Parathyroid adenoma (tissue), 2 donors: ENCODE data around the gene JAKMIP3.

Experiments used
- H2AFZ ChIP-seq: fragments of 300-600 bp; sonication (generic); one replicate; pipeline ENCODE4 v1.7.0; 2017; ENCODE audit warnings: antibody characterized with exemption, mild to moderate bottlenecking
- H3K27ac ChIP-seq: fragments of 300-600 bp; sonication (generic); one replicate; pipeline ENCODE4 v1.7.0; 2017
- H3K27me3 ChIP-seq: fragments of 300-600 bp; sonication (generic); one replicate; pipeline ENCODE4 v1.7.0; 2017; ENCODE audit warnings: low read length; ENCODE audit not compliant: control insufficient read depth, insufficient read depth
- H3K36me3 ChIP-seq: fragments of 300-600 bp; sonication (generic); one replicate; pipeline ENCODE4 v1.7.0; 2017; ENCODE audit warnings: low read length; ENCODE audit not compliant: control insufficient read depth, insufficient read depth
- H3K4me1 ChIP-seq: fragments of 300-600 bp; sonication (generic); one replicate; pipeline ENCODE4 v1.7.0; 2017; ENCODE audit warnings: control low read depth
- H3K4me2 ChIP-seq: fragments of 300-600 bp; sonication (generic); one replicate; pipeline ENCODE4 v1.7.0; 2017; ENCODE audit warnings: low read length
- H3K4me3 ChIP-seq: fragments of 300-600 bp; sonication (generic); one replicate; pipeline ENCODE4 v1.7.0; 2017; ENCODE audit warnings: low read depth, low read length
- H3K79me2 ChIP-seq: fragments of 300-600 bp; sonication (generic); one replicate; pipeline ENCODE4 v1.7.0; 2017; ENCODE audit warnings: control low read depth
- H3K9ac ChIP-seq: fragments of 300-600 bp; sonication (generic); one replicate; pipeline ENCODE4 v1.7.0; 2017; ENCODE audit warnings: mild to moderate bottlenecking
- H3K9me3 ChIP-seq: fragments of 300-600 bp; sonication (generic); one replicate; pipeline ENCODE4 v1.7.0; 2017; ENCODE audit warnings: low read length; ENCODE audit not compliant: control insufficient read depth
- CTCF ChIP-seq: fragments of 300-600 bp; sonication (generic); IDR thresholded peaks from one replicate; pipeline ENCODE4 v1.7.0; 2017; ENCODE audit warnings: antibody characterized with exemption, mild to moderate bottlenecking
- donor health status: primary hyperparathyroidism.

The JAKMIP3 gene

GRCh38 chr10:132097609-132098377 lies 32.0 kb downstream of the JAKMIP3 start:
- TF ChIP-seq CTCF = no peak
- H3K27me3 ChIP-seq = no peaks in the 10 kb centered on the region
- no peaks in the 10 kb centered on the region for H3K36me3 ChIP-seq
- no peak overlapping the region for H3K27ac ChIP-seq
- H3K4me3 ChIP-seq = no peak overlapping the region
- no peak overlapping the region for H3K4me2 ChIP-seq
- no peaks in the 10 kb centered on the region for H3K4me1 ChIP-seq
- no peak overlapping the region for H2AFZ ChIP-seq
- no peak overlapping the region for H3K9ac ChIP-seq
- H3K9me3 ChIP-seq = no peaks in the 10 kb centered on the region
- H3K79me2 ChIP-seq = no peaks in the 10 kb centered on the region

- Histone ChIP-seq H3K4me2 (no peak overlapping the region), H3K36me3 (no peaks in the 10 kb centered on the region), H3K79me2 (no peaks in the 10 kb centered on the region), H3K27me3 (no peaks in the 10 kb centered on the region), H3K9ac (no peak overlapping the region), H3K4me1 (no peaks in the 10 kb centered on the region), H2AFZ (no peak overlapping the region), H3K4me3 (no peak overlapping the region), H3K9me3 (no peaks in the 10 kb centered on the region), H3K27ac (no peak overlapping the region)
- TF ChIP-seq CTCF = no peak
Measured at GRCh38 chr10:132098539-132099388, 33.0 kb downstream of the JAKMIP3 start.

GRCh38 chr10:132099389-132100090 lies 33.8 kb downstream of the JAKMIP3 start:
- no peaks in the 10 kb centered on the region for H3K4me1 ChIP-seq
- H2AFZ ChIP-seq = no peak overlapping the region
- H3K9me3 ChIP-seq = no peaks in the 10 kb centered on the region
- H3K36me3 ChIP-seq = no peaks in the 10 kb centered on the region
- TF ChIP-seq CTCF = no peak
- no peak overlapping the region for H3K4me3 ChIP-seq
- no peak overlapping the region for H3K4me2 ChIP-seq
- H3K79me2 ChIP-seq = no peaks in the 10 kb centered on the region
- no peak overlapping the region for H3K27ac ChIP-seq
- no peak overlapping the region for H3K9ac ChIP-seq
- no peaks in the 10 kb centered on the region for H3K27me3 ChIP-seq

- Histone ChIP-seq H3K9ac (no peak overlapping the region), H3K9me3 (no peaks in the 10 kb centered on the region), H3K4me2 (no peak overlapping the region), H3K4me3 (no peak overlapping the region), H3K27me3 (no peaks in the 10 kb centered on the region), H3K4me1 (no peaks in the 10 kb centered on the region), H3K27ac (no peak overlapping the region), H2AFZ (no peak overlapping the region), H3K36me3 (no peaks in the 10 kb centered on the region), H3K79me2 (no peaks in the 10 kb centered on the region)
- TF ChIP-seq CTCF = no peak
Measured at GRCh38 chr10:132100091-132100481, 34.3 kb downstream of the JAKMIP3 start.
